Endothelial cell of umbilical vein (primary cell): Measurements from ENCODE around the gene GALR3. TPM values are rescaled to one million over a fixed set of nuclear protein-coding genes. Genes with fewer than 3 reads are reported as not detected.

Experiments used
- BruUV-seq: library from RNA; stranded (reverse); fragments of 400-500 nt; replicated peaks from 2 replicates; lab custom pipeline; 2021; lab: Mats Ljungman, UMichigan
- CTCF ChIA-PET: fragments of 300-600, 350-600 bp; sonication (Branson Sonifier 250); formaldehyde crosslinking; loops from one replicate; lab custom pipeline; 2021; ENCODE audit warnings: antibody characterized with exemption, inconsistent platforms; lab: Charles Lee
- POLR2A ChIA-PET: fragments of 300-600, 350-600 bp; sonication (Branson Sonifier 250); formaldehyde crosslinking; loops from one replicate; lab custom pipeline; 2021; ENCODE audit warnings: antibody characterized with exemption, inconsistent platforms; lab: Charles Lee
- DNase-seq: peaks from one replicate; pipeline ENCODE4 v3.0.0-alpha.2; 2011; ENCODE audit warnings: low read depth, low spot score
- FAIRE-seq: peaks from 2 replicates; lab custom pipeline; 2011; peaks lifted over from hg19 to GRCh38; lab: Jason Lieb, UNC
- H2AFZ ChIP-seq: 2 replicates; pipeline ENCODE4 v1.6.0; 2012; ENCODE audit warnings: low read depth, low read length, control low read depth, inconsistent platforms
- H3K27ac ChIP-seq: 2 replicates; pipeline ENCODE4 v1.5.1; 2011; ENCODE audit warnings: low read depth, mild to moderate bottlenecking, control low read depth, low read length, moderate library complexity; ENCODE audit not compliant: insufficient read depth
- H3K27me3 ChIP-seq, 2 experiments: 2 replicates each; pipeline versions ENCODE4 v1.6.0 to v1.6.1; 2011; ENCODE audit warnings: low read length in 2 of 2, mixed read lengths in 1 of 2; ENCODE audit not compliant: control insufficient read depth in 2 of 2, insufficient read depth in 2 of 2
- H3K36me3 ChIP-seq, 2 experiments: 2 replicates in 1 of 2; 3 replicates in 1 of 2; pipeline ENCODE4 v1.5.1; 2011; ENCODE audit warnings: low read length in 2 of 2, mild to moderate bottlenecking in 1 of 2, moderate library complexity in 1 of 2; ENCODE audit not compliant: control insufficient read depth in 2 of 2, insufficient read depth in 2 of 2; ENCODE audit errors: extremely low read depth in 1 of 2
- H3K4me1 ChIP-seq: 3 replicates; pipeline ENCODE4 v1.5.1; 2011; ENCODE audit warnings: mild to moderate bottlenecking, low read length; ENCODE audit not compliant: control insufficient read depth, insufficient read depth; ENCODE audit errors: extremely low read depth
- H3K4me2 ChIP-seq: 2 replicates; pipeline ENCODE4 v1.6.1; 2011; ENCODE audit warnings: low read length, control low read depth, mixed read lengths; ENCODE audit not compliant: insufficient read depth
- H3K4me3 ChIP-seq, 3 experiments: fragments of 200-600 bp in 1 of 3; sonication (generic), shearing (Covaris generic) in 1 of 3; replicated peaks in 1 of 3; 2 replicates each; pipeline ENCODE4 v1.5.1; 2011 to 2016; ENCODE audit warnings: control low read depth in 3 of 3, low read length in 3 of 3, mild to moderate bottlenecking in 2 of 3, inconsistent platforms in 1 of 3, low read depth in 1 of 3, moderate library complexity in 1 of 3; ENCODE audit not compliant: insufficient read depth in 1 of 3
- H3K79me2 ChIP-seq: 2 replicates; pipeline ENCODE4 v1.6.0; 2012; ENCODE audit warnings: low read length, inconsistent platforms; ENCODE audit not compliant: control insufficient read depth, insufficient read depth
- H3K9ac ChIP-seq: replicated peaks from 2 replicates; pipeline ENCODE3; 2011; ENCODE audit warnings: low read length, control low read depth; ENCODE audit not compliant: insufficient read depth; ENCODE audit errors: extremely low read depth
- H3K9me1 ChIP-seq: replicated peaks from 3 replicates; pipeline ENCODE4 v1.6.0; 2011; ENCODE audit warnings: mild to moderate bottlenecking, low read length; ENCODE audit not compliant: control insufficient read depth, insufficient read depth; ENCODE audit errors: extremely low read depth
- H3K9me3 ChIP-seq: replicated peaks from 2 replicates; pipeline ENCODE4 v1.5.1; 2012; ENCODE audit warnings: low read length, inconsistent platforms; ENCODE audit not compliant: control insufficient read depth, insufficient read depth
- H4K20me1 ChIP-seq: replicated peaks from 2 replicates; pipeline ENCODE3; 2011; ENCODE audit warnings: mild to moderate bottlenecking, low read length; ENCODE audit not compliant: control insufficient read depth, insufficient read depth; ENCODE audit errors: extremely low read depth
- FOS ChIP-seq: IDR thresholded peaks from 2 replicates; pipeline ENCODE4 v1.6.1; 2011; ENCODE audit warnings: mild to moderate bottlenecking, low read length, moderate library complexity, borderline replicate concordance; ENCODE audit not compliant: insufficient read depth
- dilution Hi-C: fragments of 300-500 bp; cut with MboI; formaldehyde crosslinking; loops from one replicate; pipeline ENCODE4 v1.15.0; 2019; ENCODE audit warnings: low sequenced_read_pairs; ENCODE audit not compliant: extremely low pct_ligation_motif_present
- intact Hi-C: fragments of 100-400 bp; cut with micrococcal nuclease; formaldehyde crosslinking; loops from one replicate; pipeline ENCODE4 v1.10.0; 2022
- polyA plus RNA-seq, 4 experiments: library from polyadenylated mRNA; depleted of rRNA in 3 of 4; stranded (reverse) in 3 of 4; unstranded in 1 of 4; fragments of >200 nt; gene quantifications; 2 replicates each; pipeline versions ENCODE4 v1.2.1 to v1.2.3, GENCODE V29; 2011 to 2012; ENCODE audit warnings: missing spikeins in 1 of 4
- total RNA-seq: library from RNA; stranded (reverse); gene quantifications from 2 replicates; pipeline ENCODE4 v1.2.3, GENCODE V29; 2021
- TF ChIP-seq, protein P1 (sequence below), 2 donors: IDR thresholded peaks; 1 replicate in 1 of 2; 2 replicates in 1 of 2; pipeline ENCODE4 v1.5.1; 2011; ENCODE audit warnings: low read length in 2 of 2, mild to moderate bottlenecking in 2 of 2, moderate library complexity in 2 of 2, control low read depth in 1 of 2, inconsistent platforms in 1 of 2, low read depth in 1 of 2; ENCODE audit not compliant: insufficient read depth in 1 of 2; ENCODE audit errors: extremely low read depth in 1 of 2

Gene GALR3
- total and polyA plus RNA-seq, 2 donors (not counting 3 experiments of a cell fraction or from before 2014, with no cell fraction given): not detected

DNA sequence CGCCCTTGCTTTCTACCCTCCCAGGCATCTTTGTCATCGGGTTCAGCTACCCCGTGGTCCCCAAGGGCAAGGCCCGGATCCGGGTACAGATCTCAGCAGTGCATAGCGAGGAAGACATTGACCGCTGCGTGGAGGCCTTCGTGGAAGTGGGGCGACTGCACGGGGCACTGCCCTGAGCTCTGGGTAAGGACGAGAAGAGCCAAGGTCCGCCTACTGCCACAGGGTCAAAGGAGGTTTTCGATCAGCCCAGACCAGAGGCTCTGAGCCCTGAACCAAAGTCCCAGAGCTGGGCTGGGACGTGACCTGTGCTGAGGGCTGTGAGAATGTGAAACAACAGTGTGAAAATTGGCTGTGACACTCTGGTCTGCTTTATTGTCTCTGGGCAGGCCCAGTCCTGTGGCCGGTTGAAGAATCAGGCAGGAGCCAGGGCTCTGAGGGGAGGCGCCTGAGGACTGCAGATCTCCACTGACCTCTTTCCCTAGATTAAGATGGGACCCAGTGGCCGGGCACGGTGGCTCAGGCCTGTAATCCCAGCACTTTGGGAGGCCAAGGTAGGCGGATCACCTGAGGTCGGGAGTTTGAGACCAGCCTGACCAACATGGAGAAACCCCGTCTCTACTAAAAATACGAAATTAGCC lies 6.5 kb upstream of the GALR3 start:
- dilution Hi-C loops: no loop called here
- TF ChIP-seq, protein P1, sequence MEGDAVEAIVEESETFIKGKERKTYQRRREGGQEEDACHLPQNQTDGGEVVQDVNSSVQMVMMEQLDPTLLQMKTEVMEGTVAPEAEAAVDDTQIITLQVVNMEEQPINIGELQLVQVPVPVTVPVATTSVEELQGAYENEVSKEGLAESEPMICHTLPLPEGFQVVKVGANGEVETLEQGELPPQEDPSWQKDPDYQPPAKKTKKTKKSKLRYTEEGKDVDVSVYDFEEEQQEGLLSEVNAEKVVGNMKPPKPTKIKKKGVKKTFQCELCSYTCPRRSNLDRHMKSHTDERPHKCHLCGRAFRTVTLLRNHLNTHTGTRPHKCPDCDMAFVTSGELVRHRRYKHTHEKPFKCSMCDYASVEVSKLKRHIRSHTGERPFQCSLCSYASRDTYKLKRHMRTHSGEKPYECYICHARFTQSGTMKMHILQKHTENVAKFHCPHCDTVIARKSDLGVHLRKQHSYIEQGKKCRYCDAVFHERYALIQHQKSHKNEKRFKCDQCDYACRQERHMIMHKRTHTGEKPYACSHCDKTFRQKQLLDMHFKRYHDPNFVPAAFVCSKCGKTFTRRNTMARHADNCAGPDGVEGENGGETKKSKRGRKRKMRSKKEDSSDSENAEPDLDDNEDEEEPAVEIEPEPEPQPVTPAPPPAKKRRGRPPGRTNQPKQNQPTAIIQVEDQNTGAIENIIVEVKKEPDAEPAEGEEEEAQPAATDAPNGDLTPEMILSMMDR (IDR thresholded peaks at IDR 0.05; ENCODE audit: extremely low read depth in 1 of 2, insufficient read depth in 1 of 2, low read depth in 1 of 2, low read length in 2 of 2): no peak
- no peak for TF ChIP-seq FOS
- Histone ChIP-seq H3K9me1 (no peaks in the 10 kb centered on the region), H3K4me1 (peaks cover 9% of the 10 kb centered on the region), H3K27me3 (peaks cover 0 to 3% of the 10 kb centered on the region in 2 experiments), H3K9me3 (no peaks in the 10 kb centered on the region), H3K36me3 (peaks cover 0 to 4% of the 10 kb centered on the region in 2 experiments), H3K79me2 (no peaks in the 10 kb centered on the region), H3K9ac (no peak overlapping the region), H4K20me1 (no peaks in the 10 kb centered on the region), H3K4me2 (no peak overlapping the region), H2AFZ (no peak overlapping the region), H3K27ac (no peak overlapping the region), H3K4me3 (no peak overlapping the region)
- CTCF ChIA-PET: interaction anchor here (0.9 to 5.9 kb wide), 12 partner anchors 9 to 179 kb away, joined by 3 to 223 read pairs (median 16); partner anchors contain the start of genes C22orf23, EIF3L, GCAT and POLR2F
- DNase-seq (no peak), FAIRE-seq (no peak)
- POLR2A ChIA-PET: interaction anchor here (0.8 kb wide), 1 partner anchor 9 kb away, joined by 5 read pairs; the partner anchor contains the start of gene GCAT
- BruUV-seq: no TSS peak
- intact Hi-C loops: loop anchor here (1.0 to 5.0 kb wide), 4 partner anchors 47 to 149 kb away; partner anchors contain the start of genes C22orf23 and POLR2F
